GM23338 (cell line): ENCODE data around the gene PEAR1. TPM values are rescaled to one million over a fixed set of nuclear protein-coding genes. Genes with fewer than 3 reads are reported as not detected.

Source experiments
- ATAC-seq: fragments of 200-7000 bp; cut with Tn5 transposase; 3 replicates; pipeline ENCODE4 v1.9.1; 2020
- DNase-seq: peaks from one replicate; pipeline ENCODE4 v3.0.0-alpha.2; 2015; ENCODE audit warnings: low spot score
- H2AFZ ChIP-seq: fragments of 200-600 bp; sonication (generic); 2 replicates; pipeline ENCODE4 v1.8.0; 2016; ENCODE audit warnings: antibody characterized with exemption, mild to moderate bottlenecking, moderate library complexity
- H3F3A ChIP-seq: fragments of 200-600 bp; sonication (generic); replicated peaks from 2 replicates; pipeline ENCODE4 v1.8.0; 2017; ENCODE audit warnings: antibody characterized with exemption, mixed run types, low read depth
- H3K27ac ChIP-seq: fragments of 200-600 bp; sonication (generic); 2 replicates; pipeline ENCODE4 v1.6.1; 2016; ENCODE audit warnings: low read depth
- H3K27me3 ChIP-seq: fragments of 200-600 bp; sonication (generic); 2 replicates; pipeline ENCODE4 v1.8.0; 2016; ENCODE audit warnings: mild to moderate bottlenecking, mixed run types, moderate library complexity; ENCODE audit not compliant: insufficient read depth
- H3K36me3 ChIP-seq: fragments of 200-600 bp; sonication (generic); 2 replicates; pipeline ENCODE4 v1.8.0; 2016; ENCODE audit warnings: mild to moderate bottlenecking; ENCODE audit not compliant: insufficient read depth
- H3K4me1 ChIP-seq: fragments of 200-600 bp; sonication (generic); 2 replicates; pipeline ENCODE4 v1.8.0; 2016; ENCODE audit warnings: mild to moderate bottlenecking, moderate library complexity; ENCODE audit not compliant: insufficient read depth
- H3K4me2 ChIP-seq: fragments of 200-600 bp; sonication (generic); 2 replicates; pipeline ENCODE4 v1.7.1; 2017; ENCODE audit warnings: mixed run types
- H3K4me3 ChIP-seq: fragments of 200-600 bp; sonication (generic); 2 replicates; pipeline ENCODE4 v1.6.1; 2016; ENCODE audit warnings: mixed run types
- H3K79me2 ChIP-seq: fragments of 200-600 bp; sonication (generic); replicated peaks from 2 replicates; pipeline ENCODE4 v1.8.0; 2017; ENCODE audit warnings: mild to moderate bottlenecking; ENCODE audit not compliant: insufficient read depth
- H3K9me2 ChIP-seq: fragments of 200-600 bp; sonication (generic); 2 replicates; pipeline ENCODE4 v1.8.0; 2017; ENCODE audit not compliant: insufficient read depth
- H4K20me1 ChIP-seq: fragments of 200-600 bp; sonication (generic); replicated peaks from 2 replicates; pipeline ENCODE4 v1.8.0; 2017; ENCODE audit warnings: mild to moderate bottlenecking; ENCODE audit not compliant: insufficient read depth
- H3K27ac Mint-ChIP-seq: 2 replicates; pipeline ENCODE4 v1.8.0; 2020; ENCODE audit warnings: inconsistent platforms, mild to moderate bottlenecking, moderate library complexity, mixed read lengths
- H3K27me3 Mint-ChIP-seq: 3 replicates; pipeline ENCODE4 v1.8.0; 2022; ENCODE audit warnings: low read depth, mild to moderate bottlenecking, moderate library complexity, mixed read lengths, inconsistent platforms; ENCODE audit not compliant: insufficient read depth, poor library complexity
- H3K36me3 Mint-ChIP-seq: 3 replicates; pipeline ENCODE4 v1.8.0; 2021; ENCODE audit warnings: low read depth, mild to moderate bottlenecking, inconsistent platforms, moderate library complexity, mixed read lengths
- H3K4me1 Mint-ChIP-seq: 3 replicates; pipeline ENCODE4 v1.8.0; 2020; ENCODE audit warnings: mild to moderate bottlenecking, inconsistent platforms, mixed read lengths
- H3K4me3 Mint-ChIP-seq: 3 replicates; pipeline ENCODE4 v1.8.0; 2021; ENCODE audit warnings: moderate library complexity, mild to moderate bottlenecking, inconsistent platforms, mixed read lengths
- H3K9me3 Mint-ChIP-seq: 3 replicates; pipeline ENCODE4 v1.8.0; 2020; ENCODE audit warnings: moderate library complexity, mild to moderate bottlenecking, inconsistent platforms, mixed read lengths
- CREB1 ChIP-seq: fragments of 250-450 bp; sonication (Bioruptor Pico); IDR thresholded peaks from 2 replicates; pipeline ENCODE4 v1.5.0; 2020; ENCODE audit warnings: low read depth, mild to moderate bottlenecking, moderate library complexity
- EZH2 ChIP-seq: fragments of 200-600 bp; sonication (generic); IDR thresholded peaks from one replicate; pipeline ENCODE4 v1.8.0; 2017; ENCODE audit warnings: antibody characterized with exemption, mild to moderate bottlenecking, low read depth; ENCODE audit not compliant: unreplicated experiment
- JUNB ChIP-seq: IDR thresholded peaks from one replicate; pipeline ENCODE4 v1.6.1; 2016; ENCODE audit warnings: antibody characterized with exemption; ENCODE audit not compliant: unreplicated experiment
- POLR2AphosphoS5 ChIP-seq: IDR thresholded peaks from 2 replicates; pipeline ENCODE4 v1.6.1; 2016; ENCODE audit warnings: antibody characterized with exemption, low read depth
- STAT1 ChIP-seq: IDR thresholded peaks from one replicate; pipeline ENCODE4 v1.6.1; 2016; ENCODE audit warnings: antibody characterized with exemption; ENCODE audit not compliant: unreplicated experiment
- ZNF114 ChIP-seq: fragments of 250-450 bp; sonication (Bioruptor Pico); IDR thresholded peaks from 2 replicates; pipeline ENCODE4 v1.5.0; 2020; ENCODE audit warnings: mild to moderate bottlenecking, moderate library complexity
- polyA plus RNA-seq: library from polyadenylated mRNA; unstranded; fragments of >200 nt; fragmentation: Nextera tagmentation; extraction: Ambion mirVana; gene quantifications from 2 replicates; pipeline ENCODE4 v1.2.1, GENCODE V29; 2016
- total RNA-seq: library from RNA; depleted of rRNA; stranded (reverse); fragments of >200 nt; shearing (Covaris generic); gene quantifications from 2 replicates; pipeline ENCODE4 v1.2.3, GENCODE V29; 2014
- TF ChIP-seq, protein P1 (sequence below): IDR thresholded peaks from one replicate; pipeline ENCODE4 v1.6.1; 2018; ENCODE audit warnings: antibody characterized with exemption; ENCODE audit not compliant: unreplicated experiment
- TF ChIP-seq, protein P2 (sequence below), 2 experiments: fragments of 200-600 bp in 1 of 2; sonication (generic) in 1 of 2; conservative IDR thresholded peaks; 2 replicates each; pipeline versions ENCODE4 v1.5.1 to v1.6.1; 2016 to 2017; ENCODE audit warnings: antibody characterized with exemption in 2 of 2, low read depth in 2 of 2, mild to moderate bottlenecking in 2 of 2, moderate library complexity in 1 of 2
- TF ChIP-seq, protein P3 (sequence below): fragments of 250-450 bp; sonication (Bioruptor Pico); IDR thresholded peaks from 2 replicates; pipeline ENCODE4 v1.5.0; 2020; ENCODE audit warnings: mild to moderate bottlenecking, moderate library complexity
- TF ChIP-seq, protein P4 (sequence below): IDR thresholded peaks from 2 replicates; pipeline ENCODE4 v1.6.1; 2016; ENCODE audit warnings: antibody characterized with exemption

PEAR1 gene
- total and polyA plus RNA-seq, 2 experiments from 2014 or later: 0.28 to 0.47 TPM

DNA sequence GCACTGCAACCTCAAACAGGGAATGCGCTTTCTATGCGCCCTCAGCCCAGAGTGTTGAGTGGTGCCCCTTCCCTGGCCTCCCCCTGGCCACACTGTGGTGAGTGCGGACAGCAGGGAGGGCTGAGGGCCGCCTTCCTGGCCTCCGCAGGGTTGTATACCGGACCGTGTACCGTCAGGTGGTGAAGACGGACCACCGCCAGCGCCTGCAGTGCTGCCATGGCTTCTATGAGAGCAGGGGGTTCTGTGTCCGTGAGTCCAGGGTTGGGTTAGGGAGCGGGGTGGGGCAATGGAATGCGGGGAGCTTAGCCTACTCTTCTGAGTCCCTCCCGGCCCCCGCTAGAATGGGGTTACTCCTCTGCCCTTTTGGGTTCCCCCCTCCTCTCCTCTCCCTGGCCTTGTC is 11.7 kb downstream of the PEAR1 start:
- Histone ChIP-seq H3K4me2 (no peak overlapping the region), H3K36me3 (no peaks in the 10 kb centered on the region), H3F3A (no peaks in the 10 kb centered on the region), H3K4me1 (0 out of 2 replicates have a peak, but pooled peaks cover 3% of the 10 kb centered on the region), H4K20me1 (no peaks in the 10 kb centered on the region), H3K79me2 (no peaks in the 10 kb centered on the region), H3K27ac (no peak overlapping the region), H3K27me3 (no peaks in the 10 kb centered on the region), H3K9me2 (no peaks in the 10 kb centered on the region), H3K4me3 (no peak overlapping the region), H2AFZ (no peak overlapping the region)
- no peaks in the 10 kb centered on the region for H3K9me3 Mint-ChIP-seq
- H3K36me3 Mint-ChIP-seq: no peaks in the 10 kb centered on the region
- no peak for DNase-seq
- no peak for TF ChIP-seq ZNF114
- TF ChIP-seq, protein P1, sequence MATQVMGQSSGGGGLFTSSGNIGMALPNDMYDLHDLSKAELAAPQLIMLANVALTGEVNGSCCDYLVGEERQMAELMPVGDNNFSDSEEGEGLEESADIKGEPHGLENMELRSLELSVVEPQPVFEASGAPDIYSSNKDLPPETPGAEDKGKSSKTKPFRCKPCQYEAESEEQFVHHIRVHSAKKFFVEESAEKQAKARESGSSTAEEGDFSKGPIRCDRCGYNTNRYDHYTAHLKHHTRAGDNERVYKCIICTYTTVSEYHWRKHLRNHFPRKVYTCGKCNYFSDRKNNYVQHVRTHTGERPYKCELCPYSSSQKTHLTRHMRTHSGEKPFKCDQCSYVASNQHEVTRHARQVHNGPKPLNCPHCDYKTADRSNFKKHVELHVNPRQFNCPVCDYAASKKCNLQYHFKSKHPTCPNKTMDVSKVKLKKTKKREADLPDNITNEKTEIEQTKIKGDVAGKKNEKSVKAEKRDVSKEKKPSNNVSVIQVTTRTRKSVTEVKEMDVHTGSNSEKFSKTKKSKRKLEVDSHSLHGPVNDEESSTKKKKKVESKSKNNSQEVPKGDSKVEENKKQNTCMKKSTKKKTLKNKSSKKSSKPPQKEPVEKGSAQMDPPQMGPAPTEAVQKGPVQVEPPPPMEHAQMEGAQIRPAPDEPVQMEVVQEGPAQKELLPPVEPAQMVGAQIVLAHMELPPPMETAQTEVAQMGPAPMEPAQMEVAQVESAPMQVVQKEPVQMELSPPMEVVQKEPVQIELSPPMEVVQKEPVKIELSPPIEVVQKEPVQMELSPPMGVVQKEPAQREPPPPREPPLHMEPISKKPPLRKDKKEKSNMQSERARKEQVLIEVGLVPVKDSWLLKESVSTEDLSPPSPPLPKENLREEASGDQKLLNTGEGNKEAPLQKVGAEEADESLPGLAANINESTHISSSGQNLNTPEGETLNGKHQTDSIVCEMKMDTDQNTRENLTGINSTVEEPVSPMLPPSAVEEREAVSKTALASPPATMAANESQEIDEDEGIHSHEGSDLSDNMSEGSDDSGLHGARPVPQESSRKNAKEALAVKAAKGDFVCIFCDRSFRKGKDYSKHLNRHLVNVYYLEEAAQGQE: no peak
- TF ChIP-seq EZH2: no peak
- TF ChIP-seq JUNB: no peak
- TF ChIP-seq, protein P2, sequence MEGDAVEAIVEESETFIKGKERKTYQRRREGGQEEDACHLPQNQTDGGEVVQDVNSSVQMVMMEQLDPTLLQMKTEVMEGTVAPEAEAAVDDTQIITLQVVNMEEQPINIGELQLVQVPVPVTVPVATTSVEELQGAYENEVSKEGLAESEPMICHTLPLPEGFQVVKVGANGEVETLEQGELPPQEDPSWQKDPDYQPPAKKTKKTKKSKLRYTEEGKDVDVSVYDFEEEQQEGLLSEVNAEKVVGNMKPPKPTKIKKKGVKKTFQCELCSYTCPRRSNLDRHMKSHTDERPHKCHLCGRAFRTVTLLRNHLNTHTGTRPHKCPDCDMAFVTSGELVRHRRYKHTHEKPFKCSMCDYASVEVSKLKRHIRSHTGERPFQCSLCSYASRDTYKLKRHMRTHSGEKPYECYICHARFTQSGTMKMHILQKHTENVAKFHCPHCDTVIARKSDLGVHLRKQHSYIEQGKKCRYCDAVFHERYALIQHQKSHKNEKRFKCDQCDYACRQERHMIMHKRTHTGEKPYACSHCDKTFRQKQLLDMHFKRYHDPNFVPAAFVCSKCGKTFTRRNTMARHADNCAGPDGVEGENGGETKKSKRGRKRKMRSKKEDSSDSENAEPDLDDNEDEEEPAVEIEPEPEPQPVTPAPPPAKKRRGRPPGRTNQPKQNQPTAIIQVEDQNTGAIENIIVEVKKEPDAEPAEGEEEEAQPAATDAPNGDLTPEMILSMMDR (conservative IDR thresholded peaks at IDR 0.05; ENCODE audit: low read depth in 2 of 2): no peak
- TF ChIP-seq, protein P3, sequence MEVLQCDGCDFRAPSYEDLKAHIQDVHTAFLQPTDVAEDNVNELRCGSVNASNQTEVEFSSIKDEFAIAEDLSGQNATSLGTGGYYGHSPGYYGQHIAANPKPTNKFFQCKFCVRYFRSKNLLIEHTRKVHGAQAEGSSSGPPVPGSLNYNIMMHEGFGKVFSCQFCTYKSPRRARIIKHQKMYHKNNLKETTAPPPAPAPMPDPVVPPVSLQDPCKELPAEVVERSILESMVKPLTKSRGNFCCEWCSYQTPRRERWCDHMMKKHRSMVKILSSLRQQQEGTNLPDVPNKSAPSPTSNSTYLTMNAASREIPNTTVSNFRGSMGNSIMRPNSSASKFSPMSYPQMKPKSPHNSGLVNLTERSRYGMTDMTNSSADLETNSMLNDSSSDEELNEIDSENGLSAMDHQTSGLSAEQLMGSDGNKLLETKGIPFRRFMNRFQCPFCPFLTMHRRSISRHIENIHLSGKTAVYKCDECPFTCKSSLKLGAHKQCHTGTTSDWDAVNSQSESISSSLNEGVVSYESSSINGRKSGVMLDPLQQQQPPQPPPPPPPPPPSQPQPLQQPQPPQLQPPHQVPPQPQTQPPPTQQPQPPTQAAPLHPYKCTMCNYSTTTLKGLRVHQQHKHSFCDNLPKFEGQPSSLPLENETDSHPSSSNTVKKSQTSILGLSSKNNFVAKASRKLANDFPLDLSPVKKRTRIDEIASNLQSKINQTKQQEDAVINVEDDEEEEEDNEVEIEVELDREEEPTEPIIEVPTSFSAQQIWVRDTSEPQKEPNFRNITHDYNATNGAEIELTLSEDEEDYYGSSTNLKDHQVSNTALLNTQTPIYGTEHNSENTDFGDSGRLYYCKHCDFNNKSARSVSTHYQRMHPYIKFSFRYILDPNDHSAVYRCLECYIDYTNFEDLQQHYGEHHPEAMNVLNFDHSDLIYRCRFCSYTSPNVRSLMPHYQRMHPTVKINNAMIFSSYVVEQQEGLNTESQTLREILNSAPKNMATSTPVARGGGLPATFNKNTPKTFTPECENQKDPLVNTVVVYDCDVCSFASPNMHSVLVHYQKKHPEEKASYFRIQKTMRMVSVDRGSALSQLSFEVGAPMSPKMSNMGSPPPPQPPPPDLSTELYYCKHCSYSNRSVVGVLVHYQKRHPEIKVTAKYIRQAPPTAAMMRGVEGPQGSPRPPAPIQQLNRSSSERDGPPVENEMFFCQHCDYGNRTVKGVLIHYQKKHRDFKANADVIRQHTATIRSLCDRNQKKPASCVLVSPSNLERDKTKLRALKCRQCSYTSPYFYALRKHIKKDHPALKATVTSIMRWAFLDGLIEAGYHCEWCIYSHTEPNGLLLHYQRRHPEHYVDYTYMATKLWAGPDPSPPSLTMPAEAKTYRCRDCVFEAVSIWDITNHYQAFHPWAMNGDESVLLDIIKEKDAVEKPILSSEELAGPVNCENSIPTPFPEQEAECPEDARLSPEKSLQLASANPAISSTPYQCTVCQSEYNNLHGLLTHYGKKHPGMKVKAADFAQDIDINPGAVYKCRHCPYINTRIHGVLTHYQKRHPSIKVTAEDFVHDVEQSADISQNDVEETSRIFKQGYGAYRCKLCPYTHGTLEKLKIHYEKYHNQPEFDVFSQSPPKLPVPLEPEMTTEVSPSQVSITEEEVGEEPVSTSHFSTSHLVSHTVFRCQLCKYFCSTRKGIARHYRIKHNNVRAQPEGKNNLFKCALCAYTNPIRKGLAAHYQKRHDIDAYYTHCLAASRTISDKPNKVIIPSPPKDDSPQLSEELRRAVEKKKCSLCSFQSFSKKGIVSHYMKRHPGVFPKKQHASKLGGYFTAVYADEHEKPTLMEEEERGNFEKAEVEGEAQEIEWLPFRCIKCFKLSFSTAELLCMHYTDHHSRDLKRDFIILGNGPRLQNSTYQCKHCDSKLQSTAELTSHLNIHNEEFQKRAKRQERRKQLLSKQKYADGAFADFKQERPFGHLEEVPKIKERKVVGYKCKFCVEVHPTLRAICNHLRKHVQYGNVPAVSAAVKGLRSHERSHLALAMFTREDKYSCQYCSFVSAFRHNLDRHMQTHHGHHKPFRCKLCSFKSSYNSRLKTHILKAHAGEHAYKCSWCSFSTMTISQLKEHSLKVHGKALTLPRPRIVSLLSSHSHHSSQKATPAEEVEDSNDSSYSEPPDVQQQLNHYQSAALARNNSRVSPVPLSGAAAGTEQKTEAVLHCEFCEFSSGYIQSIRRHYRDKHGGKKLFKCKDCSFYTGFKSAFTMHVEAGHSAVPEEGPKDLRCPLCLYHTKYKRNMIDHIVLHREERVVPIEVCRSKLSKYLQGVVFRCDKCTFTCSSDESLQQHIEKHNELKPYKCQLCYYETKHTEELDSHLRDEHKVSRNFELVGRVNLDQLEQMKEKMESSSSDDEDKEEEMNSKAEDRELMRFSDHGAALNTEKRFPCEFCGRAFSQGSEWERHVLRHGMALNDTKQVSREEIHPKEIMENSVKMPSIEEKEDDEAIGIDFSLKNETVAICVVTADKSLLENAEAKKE (CRISPR knock-in tag): no peak
- TF ChIP-seq POLR2AphosphoS5: no peak
- no peak for TF ChIP-seq CREB1
- TF ChIP-seq STAT1: no peak
- TF ChIP-seq, protein P4, sequence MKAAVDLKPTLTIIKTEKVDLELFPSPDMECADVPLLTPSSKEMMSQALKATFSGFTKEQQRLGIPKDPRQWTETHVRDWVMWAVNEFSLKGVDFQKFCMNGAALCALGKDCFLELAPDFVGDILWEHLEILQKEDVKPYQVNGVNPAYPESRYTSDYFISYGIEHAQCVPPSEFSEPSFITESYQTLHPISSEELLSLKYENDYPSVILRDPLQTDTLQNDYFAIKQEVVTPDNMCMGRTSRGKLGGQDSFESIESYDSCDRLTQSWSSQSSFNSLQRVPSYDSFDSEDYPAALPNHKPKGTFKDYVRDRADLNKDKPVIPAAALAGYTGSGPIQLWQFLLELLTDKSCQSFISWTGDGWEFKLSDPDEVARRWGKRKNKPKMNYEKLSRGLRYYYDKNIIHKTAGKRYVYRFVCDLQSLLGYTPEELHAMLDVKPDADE: no peak
- H3K27ac Mint-ChIP-seq: no peak overlapping the region
- peaks cover 12% of the 10 kb centered on the region for H3K4me1 Mint-ChIP-seq
- peaks cover 26% of the 10 kb centered on the region for H3K27me3 Mint-ChIP-seq
- no peak overlapping the region for H3K4me3 Mint-ChIP-seq
- no peak for ATAC-seq
